Breast epithelium (tissue), 4 donors: Measurements from ENCODE around the gene CYP26B1. TPM values are rescaled to one million over a fixed set of nuclear protein-coding genes. Genes with fewer than 3 reads are reported as not detected.

Experiments
- DNase-seq, 2 donors: peaks; one replicate each; pipeline ENCODE4 v3.0.0-alpha.2; 2019; ENCODE audit warnings: low spot score in 2 of 2
- H3K27ac ChIP-seq, 2 donors: fragments of 200-600 bp; sonication (generic) in 1 of 2; one replicate each; pipeline ENCODE4 v1.5.1; 2016 to 2019; ENCODE audit warnings: mild to moderate bottlenecking in 1 of 2
- H3K27me3 ChIP-seq, 2 donors: fragments of 200-600 bp; sonication (generic) in 1 of 2; one replicate each; pipeline versions ENCODE4 v1.5.1 to v1.6.0; 2017 to 2019; ENCODE audit warnings: control low read depth in 1 of 2, mild to moderate bottlenecking in 1 of 2
- H3K36me3 ChIP-seq: fragments of 200-600 bp; one replicate; pipeline ENCODE4 v1.5.1; 2019
- H3K4me1 ChIP-seq, 2 donors: fragments of 200-600 bp; sonication (generic); one replicate each; pipeline ENCODE4 v1.5.1; 2016 to 2019; ENCODE audit warnings: control low read depth in 1 of 2
- H3K4me3 ChIP-seq, 3 donors: fragments of 200-600 bp; sonication (generic); 1 replicate in 2 of 3; 2 replicates in 1 of 3; pipeline ENCODE4 v1.5.1; 2016 to 2019; ENCODE audit warnings: mild to moderate bottlenecking in 3 of 3, moderate library complexity in 2 of 3
- H3K9me3 ChIP-seq, 2 donors: fragments of 200-600 bp; sonication (generic) in 1 of 2; one replicate each; pipeline ENCODE4 v1.5.1; 2016 to 2019; ENCODE audit warnings: control low read depth in 1 of 2
- CTCF ChIP-seq, 3 donors: fragments of 450-650 bp; IDR thresholded peaks; one replicate each; pipeline ENCODE4 v1.5.1; 2016 to 2017; ENCODE audit warnings: antibody characterized with exemption in 3 of 3, mild to moderate bottlenecking in 3 of 3, moderate library complexity in 3 of 3
- POLR2A ChIP-seq: fragments of 450-650 bp; IDR thresholded peaks from one replicate; pipeline ENCODE4 v1.6.1; 2016; ENCODE audit warnings: antibody characterized with exemption, mild to moderate bottlenecking, moderate library complexity
- POLR2AphosphoS5 ChIP-seq, 3 donors: sonication (generic); formaldehyde crosslinking; IDR thresholded peaks; one replicate each; pipeline ENCODE4 v1.6.1; 2017; ENCODE audit warnings: antibody characterized with exemption in 3 of 3
- intact Hi-C: fragments of 100-400 bp; cut with DNase I; formaldehyde crosslinking; loops from one replicate; pipeline ENCODE4 v1.15.1; 2023; ENCODE audit warnings: low total_unique reads
- total RNA-seq, 3 donors: library from RNA; depleted of rRNA; stranded (reverse); fragments of >200 nt; gene quantifications; one replicate each; pipeline ENCODE4 v1.1.0, GENCODE V29; 2016

Gene CYP26B1
- total RNA-seq, 3 donors from 2014 or later: 3.8 to 41.6 (median 3.9) TPM

GRCh38 chr2:72134408-72134996 is 13.2 kb downstream of the CYP26B1 start:
- intact Hi-C loops: loop anchor here (10.0 kb wide), 1 partner anchor 580 kb away; no protein-coding TSS in a partner anchor
- DNase-seq: no peak
- Histone ChIP-seq H3K4me1 (no peaks in the 10 kb centered on the region), H3K9me3 (no peaks in the 10 kb centered on the region), H3K36me3 (no peaks in the 10 kb centered on the region), H3K27ac (no peak overlapping the region), H3K4me3 (no peak overlapping the region), H3K27me3 (no peaks in the 10 kb centered on the region)
- no peak for TF ChIP-seq POLR2A
- TF ChIP-seq CTCF (IDR thresholded peaks at IDR 0.05): no peak

GRCh38 chr2:72133721-72134407 is 13.8 kb downstream of the CYP26B1 start:
- H3K4me3 ChIP-seq: no peak overlapping the region
- intact Hi-C loops: loop anchor here (10.0 kb wide), 1 partner anchor 579 kb away; no protein-coding TSS in a partner anchor
- H3K36me3 ChIP-seq: no peaks in the 10 kb centered on the region
- H3K9me3 ChIP-seq: no peaks in the 10 kb centered on the region
- H3K27ac ChIP-seq: no peak overlapping the region
- TF ChIP-seq POLR2A: no peak
- no peak for TF ChIP-seq POLR2AphosphoS5 (IDR thresholded peaks at IDR 0.05)
- TF ChIP-seq CTCF (IDR thresholded peaks at IDR 0.05): no peak
- H3K27me3 ChIP-seq: no peaks in the 10 kb centered on the region
- H3K4me1 ChIP-seq: no peaks in the 10 kb centered on the region
- peak in 1 of 2 donors; percentile 46 for DNase-seq

GRCh38 chr2:72132981-72133720 is 14.5 kb downstream of the CYP26B1 start:
- H3K9me3 ChIP-seq: no peaks in the 10 kb centered on the region
- H3K4me3 ChIP-seq: no peak overlapping the region
- TF ChIP-seq POLR2AphosphoS5 (IDR thresholded peaks at IDR 0.05): no peak
- no peak for TF ChIP-seq POLR2A
- TF ChIP-seq CTCF (IDR thresholded peaks at IDR 0.05): no peak
- no peaks in the 10 kb centered on the region for H3K27me3 ChIP-seq
- intact Hi-C loops: loop anchor here (10.0 kb wide), 1 partner anchor 578 kb away; no protein-coding TSS in a partner anchor
- H3K27ac ChIP-seq: no peak overlapping the region
- no peaks in the 10 kb centered on the region for H3K36me3 ChIP-seq
- DNase-seq: peak in 1 of 2 donors; percentile 34
- no peaks in the 10 kb centered on the region for H3K4me1 ChIP-seq

GRCh38 chr2:72131916-72132841 is 15.5 kb downstream of the CYP26B1 start:
- no peak for TF ChIP-seq POLR2A
- no peak for TF ChIP-seq POLR2AphosphoS5 (IDR thresholded peaks at IDR 0.05)
- TF ChIP-seq CTCF (IDR thresholded peaks at IDR 0.05): no peak
- intact Hi-C loops: loop anchor here (10.0 kb wide), 1 partner anchor 577 kb away; no protein-coding TSS in a partner anchor
- no peaks in the 10 kb centered on the region for H3K9me3 ChIP-seq

More at GRCh38 chr2:72131916-72132841, 15.5 kb downstream of the CYP26B1 start:
- peak in 1 of 2 donors; percentile 48 for DNase-seq
- Histone ChIP-seq H3K27ac (no peak overlapping the region), H3K4me1 (no peaks in the 10 kb centered on the region), H3K36me3 (no peaks in the 10 kb centered on the region), H3K27me3 (no peaks in the 10 kb centered on the region), H3K4me3 (no peak overlapping the region)
